A549 (cell line): ENCODE measurements around the gene PTPRN2.

Experiments
- BHLHE40 ChIP-seq: IDR thresholded peaks from 2 replicates; pipeline ENCODE4 v1.6.1; 2012; ENCODE audit warnings: low read depth, low read length, inconsistent platforms
- FOSL2 ChIP-seq, 2 experiments: fragments of 450-650 bp in 1 of 2; fragments of >200 bp in 1 of 2; sonication (Bioruptor Twin) in 1 of 2; formaldehyde crosslinking; IDR thresholded peaks; 2 replicates each; pipeline versions ENCODE4 v1.5.0 to v1.6.1; 2016 to 2020; ENCODE audit warnings: mild to moderate bottlenecking in 1 of 2, moderate library complexity in 1 of 2
- TP53 ChIP-seq: fragments of 250-450 bp; sonication (Bioruptor Pico); IDR thresholded peaks from 2 replicates; pipeline ENCODE4 v1.5.0; 2021; ENCODE audit warnings: mild to moderate bottlenecking, moderate library complexity
- TF ChIP-seq, protein P1 (sequence below): fragments of >200 bp; sonication (Bioruptor Twin); formaldehyde crosslinking; IDR thresholded peaks from 3 replicates; pipeline ENCODE4 v1.5.1; 2016
- TF ChIP-seq, protein P2 (sequence below): fragments of >200 bp; sonication (Bioruptor Twin); formaldehyde crosslinking; IDR thresholded peaks from 3 replicates; pipeline ENCODE4 v1.6.1; 2016

DNA sequence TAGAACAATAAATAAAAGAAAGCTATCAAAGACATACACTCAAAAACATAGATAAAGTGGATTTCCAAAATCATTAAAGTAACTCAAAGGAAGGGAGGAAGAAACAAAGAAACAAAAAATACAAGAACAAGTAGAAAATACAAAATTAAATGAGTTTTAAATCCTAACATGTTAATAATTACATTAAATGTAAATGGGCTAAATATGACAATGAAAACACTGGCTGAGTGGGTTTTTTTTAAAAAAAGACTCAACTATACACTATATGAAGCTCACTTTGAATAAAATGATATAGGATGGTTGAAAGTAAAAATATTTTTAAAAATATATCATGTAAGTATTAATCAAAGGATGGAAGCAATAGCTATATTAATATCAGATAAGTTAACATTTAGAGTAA, 371.4 kb downstream of the PTPRN2 start:
- TF ChIP-seq, protein P1, sequence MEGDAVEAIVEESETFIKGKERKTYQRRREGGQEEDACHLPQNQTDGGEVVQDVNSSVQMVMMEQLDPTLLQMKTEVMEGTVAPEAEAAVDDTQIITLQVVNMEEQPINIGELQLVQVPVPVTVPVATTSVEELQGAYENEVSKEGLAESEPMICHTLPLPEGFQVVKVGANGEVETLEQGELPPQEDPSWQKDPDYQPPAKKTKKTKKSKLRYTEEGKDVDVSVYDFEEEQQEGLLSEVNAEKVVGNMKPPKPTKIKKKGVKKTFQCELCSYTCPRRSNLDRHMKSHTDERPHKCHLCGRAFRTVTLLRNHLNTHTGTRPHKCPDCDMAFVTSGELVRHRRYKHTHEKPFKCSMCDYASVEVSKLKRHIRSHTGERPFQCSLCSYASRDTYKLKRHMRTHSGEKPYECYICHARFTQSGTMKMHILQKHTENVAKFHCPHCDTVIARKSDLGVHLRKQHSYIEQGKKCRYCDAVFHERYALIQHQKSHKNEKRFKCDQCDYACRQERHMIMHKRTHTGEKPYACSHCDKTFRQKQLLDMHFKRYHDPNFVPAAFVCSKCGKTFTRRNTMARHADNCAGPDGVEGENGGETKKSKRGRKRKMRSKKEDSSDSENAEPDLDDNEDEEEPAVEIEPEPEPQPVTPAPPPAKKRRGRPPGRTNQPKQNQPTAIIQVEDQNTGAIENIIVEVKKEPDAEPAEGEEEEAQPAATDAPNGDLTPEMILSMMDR = no peak
- TF ChIP-seq BHLHE40 = no peak
- TF ChIP-seq TP53 (CRISPR knock-in tag) = no peak
- TF ChIP-seq FOSL2 (IDR thresholded peaks at IDR 0.05) = no peak
- no peak for TF ChIP-seq FOSL2 (CRISPR knock-in tag; IDR thresholded peaks at IDR 0.05)
- TF ChIP-seq, protein P2, sequence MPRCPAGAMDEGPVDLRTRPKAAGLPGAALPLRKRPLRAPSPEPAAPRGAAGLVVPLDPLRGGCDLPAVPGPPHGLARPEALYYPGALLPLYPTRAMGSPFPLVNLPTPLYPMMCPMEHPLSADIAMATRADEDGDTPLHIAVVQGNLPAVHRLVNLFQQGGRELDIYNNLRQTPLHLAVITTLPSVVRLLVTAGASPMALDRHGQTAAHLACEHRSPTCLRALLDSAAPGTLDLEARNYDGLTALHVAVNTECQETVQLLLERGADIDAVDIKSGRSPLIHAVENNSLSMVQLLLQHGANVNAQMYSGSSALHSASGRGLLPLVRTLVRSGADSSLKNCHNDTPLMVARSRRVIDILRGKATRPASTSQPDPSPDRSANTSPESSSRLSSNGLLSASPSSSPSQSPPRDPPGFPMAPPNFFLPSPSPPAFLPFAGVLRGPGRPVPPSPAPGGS = no peak
